Stimulated activated CD4-positive, alpha-beta T cell treated with anti-CD3 and anti-CD28 coated beads, Interleukin-4, amount 100 ng/mL, for 1 hour (primary cell): ENCODE results near the gene AHSA1.

Source experiments
- DNase-seq: peaks from one replicate; pipeline ENCODE4 v3.0.0-alpha.2; 2020

AHSA1 gene

DNA sequence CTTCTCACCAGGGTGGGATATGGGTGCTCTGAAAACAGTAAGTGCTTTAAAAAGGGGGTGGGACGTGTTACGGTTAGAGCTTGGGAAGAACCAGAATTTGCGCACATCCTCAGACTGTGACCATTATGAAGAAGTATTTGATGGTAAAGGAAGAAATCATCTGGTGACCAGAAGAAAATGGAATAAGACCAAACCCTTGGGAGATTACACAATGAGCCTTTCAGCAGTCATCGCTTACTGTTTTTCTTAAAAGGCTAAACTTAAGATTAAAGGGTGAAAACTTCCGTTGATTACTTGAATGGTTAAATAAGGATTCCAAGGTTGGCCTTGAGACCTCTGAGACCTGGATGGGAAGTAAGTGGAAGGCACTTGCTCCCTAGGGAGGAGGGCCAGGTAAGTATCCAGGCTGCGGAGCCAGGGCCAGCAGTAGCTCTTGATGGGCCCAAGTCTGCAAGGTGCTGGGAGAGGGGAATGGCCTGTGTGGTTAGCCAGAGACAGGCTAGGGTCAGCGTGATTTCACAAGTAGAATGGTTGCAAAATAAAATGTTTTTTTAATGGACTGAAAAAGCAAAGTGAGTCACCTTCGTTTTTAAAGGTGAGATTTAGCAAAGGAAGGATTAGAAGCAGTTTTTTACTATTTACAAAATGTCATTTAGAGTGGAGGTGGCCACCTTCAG lies 53.7 kb downstream of the AHSA1 start:
- no peak for DNase-seq

GRCh38 chr14:77516126-77516525 lies 58.2 kb downstream of the AHSA1 start:
- DNase-seq, result no peak
